Measurements from ENCODE around the gene COPZ1.
A peak's percentile ranks its signal among the peaks of the same experiment; 100 is the strongest.
"Not testable (repeated sequence)": the region's sequence is repeated elsewhere in the genome, so short reads cannot be mapped to it uniquely, and the experiment has no call there.

COPZ1 gene

DNA sequence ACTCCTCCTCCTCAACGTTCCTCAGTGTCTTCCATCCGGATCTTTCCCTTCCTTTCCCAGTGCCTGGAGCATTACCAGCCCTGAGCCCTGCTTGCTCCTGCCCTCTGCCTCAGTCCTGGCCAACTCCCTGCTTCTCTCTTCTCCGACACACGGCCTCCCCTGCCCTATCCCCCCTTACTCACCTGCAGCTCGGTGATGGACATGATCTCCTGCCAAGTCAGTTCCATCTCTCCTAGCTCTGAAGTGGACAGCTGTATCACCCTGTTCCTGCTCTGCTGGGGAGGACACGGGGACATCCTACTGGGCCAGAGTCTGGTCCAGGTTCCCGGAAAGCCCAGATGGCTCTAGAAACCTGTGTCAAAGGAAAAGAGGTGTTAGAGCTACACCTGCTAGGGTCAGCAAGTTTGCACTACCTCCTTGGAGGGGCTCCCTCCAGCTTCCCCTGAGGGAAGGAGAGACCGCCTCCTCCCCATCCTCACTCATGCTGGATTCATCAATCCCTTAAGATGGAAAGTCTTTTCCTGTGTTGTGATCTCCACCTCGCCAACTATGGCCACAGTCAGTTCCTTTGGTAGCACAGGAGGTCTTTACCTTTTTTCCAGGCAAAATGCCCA, 29.9 kb upstream of the COPZ1 start:
- no peak for DNase-seq

DNA sequence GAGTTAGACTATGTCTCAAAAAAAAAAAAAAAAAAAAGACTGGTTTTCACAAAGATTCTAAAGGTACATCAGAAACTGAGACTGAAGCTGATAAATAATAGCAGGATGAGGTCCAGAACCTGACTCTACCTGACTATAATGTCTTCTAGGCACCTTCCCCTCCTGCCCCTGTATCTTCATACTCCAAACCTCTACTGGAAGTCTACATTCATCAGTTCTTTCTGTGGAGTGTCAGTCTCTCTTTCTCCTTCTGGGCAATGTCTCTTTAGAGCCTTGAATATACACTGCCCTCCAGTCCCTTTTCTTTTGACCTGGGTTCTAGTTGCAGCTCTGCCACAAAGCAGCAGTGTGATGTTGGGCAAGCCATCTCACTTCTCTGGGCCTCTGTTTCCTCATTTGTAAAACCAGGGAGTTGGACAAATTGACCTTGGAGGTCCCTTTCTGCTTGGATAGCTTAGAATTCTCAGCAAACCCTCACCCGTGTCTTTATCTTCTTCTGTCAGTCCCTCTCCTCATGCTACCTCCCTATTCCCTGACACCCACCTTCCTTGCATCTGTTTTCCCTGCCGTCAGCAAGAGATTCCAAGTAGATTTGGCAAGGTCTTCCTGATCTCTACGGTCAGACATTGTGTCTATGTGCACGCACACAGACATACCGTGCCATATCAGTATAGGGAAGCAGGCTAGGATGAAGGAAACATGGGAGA, 28.4 kb upstream of the COPZ1 start:
- DNase-seq: no peak

DNA sequence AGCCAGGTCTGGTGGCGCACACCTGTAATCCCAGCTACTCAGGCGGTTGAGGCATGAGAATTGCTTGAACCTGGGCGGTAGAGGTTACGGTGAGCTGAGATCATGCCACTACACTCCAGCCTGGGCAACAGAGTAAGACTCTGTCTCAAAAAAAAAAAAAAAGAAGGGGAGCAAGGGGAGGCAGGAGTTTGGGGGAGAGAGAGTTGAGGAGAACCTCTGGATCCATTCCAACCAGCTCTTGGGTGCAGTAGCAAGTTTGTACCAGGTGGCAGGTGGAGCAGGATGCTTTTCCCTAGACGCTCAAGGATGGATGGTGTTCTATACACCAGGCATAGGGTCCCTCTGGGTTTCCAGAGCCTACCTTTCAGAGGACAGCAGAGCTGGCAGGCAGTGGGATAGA, 26.0 kb upstream of the COPZ1 start:
- DNase-seq: no peak

DNA sequence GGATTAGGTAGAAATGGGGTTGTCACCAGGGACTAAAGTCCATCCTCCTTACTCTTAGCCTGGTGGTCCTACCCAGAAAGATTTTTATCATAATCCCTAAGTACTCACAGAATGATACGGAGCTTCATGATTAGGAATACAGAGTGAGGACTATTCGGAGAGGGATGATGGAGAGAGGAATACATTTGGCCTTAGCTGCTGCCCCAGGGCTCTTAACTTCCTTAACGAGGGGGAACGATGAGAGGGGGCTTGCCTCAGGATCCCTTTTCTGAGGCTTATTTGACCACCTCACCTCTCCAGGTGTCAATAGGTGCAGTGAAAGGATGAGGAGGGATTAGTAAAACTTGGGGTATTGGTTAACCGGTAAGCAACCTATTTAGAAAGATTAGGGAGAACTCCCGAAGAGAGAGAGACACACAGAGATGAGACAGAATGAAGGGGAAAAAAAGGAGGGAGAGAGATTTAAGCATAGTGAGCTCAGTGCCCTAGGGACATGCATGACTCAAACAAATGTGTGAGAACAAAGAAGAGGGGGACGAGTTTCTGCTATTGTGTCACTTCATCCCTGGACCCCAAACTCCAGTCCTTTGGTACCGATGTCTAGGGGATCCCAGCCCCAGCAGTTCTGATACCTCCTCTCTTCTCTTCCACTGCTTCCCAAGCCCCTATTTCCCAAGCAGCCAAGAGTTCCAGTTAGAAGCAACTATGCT, 25.3 kb upstream of the COPZ1 start:
- DNase-seq: no peak

DNA sequence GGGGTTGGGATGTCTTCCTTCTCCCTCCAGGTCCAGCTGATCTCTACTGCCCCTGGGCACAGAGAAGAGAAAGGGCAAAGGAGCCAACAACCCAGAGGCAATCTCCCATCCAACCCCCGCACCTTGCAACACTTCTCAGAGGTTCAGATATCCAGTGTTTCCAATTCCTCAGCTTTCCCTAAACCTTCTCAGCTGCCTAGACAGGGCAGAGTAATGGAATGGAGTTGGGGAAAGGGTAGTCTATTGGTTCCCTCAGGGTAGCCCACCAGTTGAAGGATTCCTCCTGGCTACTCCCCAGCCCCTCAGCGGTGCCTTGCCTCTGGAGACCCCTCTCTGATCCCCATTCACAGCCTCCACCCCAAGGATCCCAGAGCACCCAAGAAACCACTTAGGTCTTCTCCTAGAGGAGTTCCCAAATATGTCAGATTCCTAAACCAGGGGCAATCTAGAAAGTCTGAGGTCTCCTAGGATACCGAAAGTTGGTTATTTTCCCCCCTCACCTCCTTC, 24.7 kb upstream of the COPZ1 start:
- no peak for DNase-seq

DNA sequence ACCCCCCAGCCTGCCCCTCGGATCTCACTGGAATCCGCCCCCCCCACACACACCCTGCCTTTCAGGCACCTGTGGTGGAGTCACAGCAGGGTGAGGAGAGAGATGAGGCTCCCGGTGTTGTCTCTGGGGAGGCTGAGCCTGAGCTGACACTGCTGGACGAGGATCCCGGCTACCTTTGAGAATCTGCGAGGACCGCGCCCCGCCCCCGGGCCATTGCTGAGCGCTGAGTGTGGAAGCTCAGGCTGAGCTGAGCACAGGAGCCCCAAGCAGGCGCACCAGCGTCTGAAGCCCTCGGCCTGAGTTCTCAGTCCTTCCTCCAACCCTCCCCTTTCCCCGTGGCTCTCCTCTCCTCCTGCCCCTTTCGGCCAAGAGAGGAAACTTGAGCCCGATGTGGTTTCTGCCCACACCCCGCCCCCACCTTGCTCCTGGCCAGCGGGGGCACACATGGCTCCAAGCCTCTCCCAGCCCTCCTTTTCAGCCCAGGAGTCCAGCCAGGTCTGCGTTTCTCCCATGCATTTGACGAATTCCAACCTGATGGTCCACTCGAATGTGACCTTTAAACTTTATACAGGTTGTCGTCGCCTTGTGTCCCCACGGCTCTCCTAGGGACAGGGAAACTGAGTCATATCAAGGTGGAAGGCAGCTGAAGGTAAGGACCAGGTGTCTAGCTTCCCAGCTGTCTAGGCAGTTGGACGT, 24.1 kb upstream of the COPZ1 start, which contains the start of gene NFE2:
Gene NFE2, minus strand, starts transcription at position 284 of the 696 bp plus-strand sequence. CDS start 5,767 bp downstream, outside the sequence.
- DNase-seq: peak; percentile 21

DNA sequence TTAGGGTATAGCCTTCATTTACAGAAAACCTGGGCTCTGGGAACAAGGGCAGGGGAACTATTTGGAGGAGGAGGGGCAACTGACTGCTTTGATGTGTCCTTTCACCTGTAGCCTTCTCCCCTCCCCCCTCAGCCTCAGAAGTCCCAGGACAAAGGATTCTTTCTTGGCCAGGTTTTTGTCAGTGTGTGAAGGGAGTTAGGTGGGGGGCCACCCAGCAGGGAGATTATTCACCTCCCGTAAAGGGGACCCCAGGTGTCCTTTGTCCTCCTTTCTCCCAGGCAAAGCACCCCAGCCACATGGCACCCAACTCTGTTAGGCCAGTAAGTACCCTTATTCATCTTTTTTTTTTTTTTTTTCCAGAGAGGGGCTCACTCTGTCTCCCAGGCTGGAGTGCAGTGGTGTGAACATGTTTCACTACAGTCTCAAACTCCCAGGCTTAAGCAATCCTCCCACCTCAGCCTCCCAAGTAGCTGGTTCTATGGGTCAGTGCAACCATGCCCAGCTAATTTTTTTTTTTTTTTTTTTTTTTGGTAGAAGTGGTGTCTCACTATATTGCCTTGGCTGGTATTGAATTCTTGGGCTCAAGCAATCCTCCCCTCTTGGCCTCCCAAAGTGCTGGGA, 23.4 kb upstream of the COPZ1 start:
- DNase-seq: no peak

DNA sequence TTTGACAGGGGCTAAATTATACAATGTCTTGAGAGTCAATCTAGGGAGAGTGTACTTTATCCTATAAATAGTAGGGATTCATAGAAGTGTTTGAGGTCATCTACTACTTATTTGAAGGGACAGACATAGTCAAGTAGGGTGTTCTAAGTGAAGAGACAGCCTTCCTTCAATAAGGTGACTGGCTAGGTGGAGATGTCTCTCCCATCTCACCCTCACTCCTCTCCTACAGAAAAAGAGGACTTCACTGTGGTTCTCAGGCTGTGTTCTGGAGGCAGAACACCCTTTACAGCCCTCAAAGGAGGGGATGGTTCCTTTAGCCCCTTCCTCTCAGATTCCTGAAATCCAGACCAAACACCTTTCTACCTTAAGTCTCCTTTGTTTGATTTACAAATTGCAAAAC, 21.3 kb upstream of the COPZ1 start:
- DNase-seq: no peak

DNA sequence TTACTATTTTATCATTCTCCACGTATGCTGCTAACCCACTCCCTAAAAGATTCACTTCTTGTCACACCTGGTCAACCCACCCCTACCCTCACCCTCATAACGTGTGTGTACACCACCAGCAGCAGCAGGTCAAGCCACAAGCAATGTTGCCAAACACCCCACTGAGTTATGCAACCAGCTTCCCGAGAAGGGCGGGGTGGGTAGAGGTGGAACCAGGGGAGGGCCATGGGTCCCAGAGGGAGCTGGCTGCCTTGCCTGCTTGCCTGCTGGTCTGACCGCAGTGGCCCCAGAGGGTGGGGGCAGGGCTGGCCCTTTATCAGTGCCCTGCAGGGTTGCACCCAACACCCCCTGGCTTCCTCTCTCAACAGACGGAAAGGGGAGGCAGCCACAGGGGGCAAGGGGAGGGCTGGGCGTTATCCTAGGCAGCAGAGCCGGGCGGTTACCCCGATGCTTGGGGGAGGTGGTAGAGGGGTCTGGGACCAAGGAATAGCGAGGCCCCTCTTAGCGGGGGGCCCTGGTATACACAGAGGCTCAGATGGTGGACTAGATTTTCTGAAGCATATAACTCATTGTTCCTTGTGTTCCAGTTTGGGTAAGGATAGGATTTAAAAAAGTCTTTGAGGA, 20.6 kb upstream of the COPZ1 start:
- no peak for DNase-seq

DNA sequence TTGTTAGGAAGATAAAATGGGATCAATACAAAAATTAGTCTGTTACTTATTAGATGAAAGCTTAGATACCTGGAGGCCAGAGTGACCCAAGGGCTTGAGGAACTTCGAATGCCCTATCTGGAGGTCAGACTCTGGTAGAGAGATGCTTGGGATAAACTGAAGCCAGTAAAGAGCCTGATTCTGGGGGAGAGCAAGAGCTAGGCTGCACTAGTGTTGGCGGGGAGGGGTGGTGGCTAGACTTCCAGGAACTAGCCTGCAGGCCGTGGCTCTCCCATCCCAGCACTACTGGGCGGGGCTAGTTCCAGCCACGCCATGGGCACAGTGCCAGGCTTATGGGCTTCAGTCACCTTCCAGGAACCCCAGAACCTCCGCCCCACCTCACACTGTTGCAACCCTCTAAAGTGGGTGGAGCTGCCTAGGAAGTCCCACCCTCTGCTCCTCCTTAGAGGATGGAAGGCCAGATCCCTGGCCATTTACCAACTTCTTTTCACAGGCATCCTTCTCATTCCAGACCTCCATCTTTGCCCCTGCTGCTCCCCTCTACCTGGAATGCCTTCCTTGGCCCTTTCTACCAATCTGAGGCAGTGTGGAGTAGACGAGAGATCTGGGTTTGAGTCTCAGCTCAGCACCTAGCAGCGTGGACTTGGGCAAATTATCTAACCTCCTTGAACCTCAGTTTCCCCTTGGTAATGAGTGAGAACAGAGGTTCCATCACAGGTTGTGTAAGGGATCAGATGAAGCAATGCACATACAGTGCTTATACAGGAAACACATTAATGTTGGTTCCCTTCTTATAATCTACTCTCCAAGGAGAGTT, 17.8 kb upstream of the COPZ1 start:
- peak; percentile 87 for DNase-seq

DNA sequence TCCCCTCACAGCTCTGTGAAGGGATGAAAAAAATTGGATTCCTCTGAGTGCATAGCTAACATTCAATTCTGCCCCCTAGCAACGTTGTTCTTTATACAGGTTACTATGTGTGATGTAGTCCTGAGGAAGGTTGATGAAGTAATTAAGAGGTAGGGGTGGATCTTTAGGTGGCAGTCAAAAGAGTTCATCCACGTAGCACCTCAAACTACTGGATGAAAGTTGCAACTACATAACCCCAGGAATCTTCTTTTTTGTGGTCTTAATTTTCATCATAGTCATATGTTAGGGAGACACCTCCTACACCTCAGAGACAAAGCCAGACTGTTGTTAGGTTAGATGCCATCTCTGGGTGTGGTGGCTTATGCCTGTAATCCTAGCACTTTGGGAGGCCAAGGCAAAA, 13.9 kb upstream of the COPZ1 start:
- DNase-seq: no peak

DNA sequence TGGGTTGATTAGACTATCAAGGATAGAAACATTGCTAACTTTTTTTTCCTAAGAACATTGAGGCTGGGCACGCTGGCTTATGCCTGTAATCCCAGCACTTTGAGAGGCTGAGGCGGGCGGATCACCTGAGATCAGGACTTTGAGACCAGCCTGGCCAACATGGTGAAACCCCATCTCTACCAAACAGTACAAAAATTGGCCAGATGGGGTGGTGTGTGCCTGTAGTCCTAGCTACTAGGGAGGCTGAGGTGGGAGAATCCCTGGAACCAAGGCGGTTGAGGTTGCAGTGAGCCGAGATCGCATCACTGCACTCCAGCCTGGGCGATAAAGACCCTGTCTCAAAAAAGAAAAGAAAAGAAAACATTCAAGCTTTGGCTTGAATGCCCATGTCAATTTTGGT, 12.6 kb upstream of the COPZ1 start:
- not testable (repeated sequence) for DNase-seq

DNA sequence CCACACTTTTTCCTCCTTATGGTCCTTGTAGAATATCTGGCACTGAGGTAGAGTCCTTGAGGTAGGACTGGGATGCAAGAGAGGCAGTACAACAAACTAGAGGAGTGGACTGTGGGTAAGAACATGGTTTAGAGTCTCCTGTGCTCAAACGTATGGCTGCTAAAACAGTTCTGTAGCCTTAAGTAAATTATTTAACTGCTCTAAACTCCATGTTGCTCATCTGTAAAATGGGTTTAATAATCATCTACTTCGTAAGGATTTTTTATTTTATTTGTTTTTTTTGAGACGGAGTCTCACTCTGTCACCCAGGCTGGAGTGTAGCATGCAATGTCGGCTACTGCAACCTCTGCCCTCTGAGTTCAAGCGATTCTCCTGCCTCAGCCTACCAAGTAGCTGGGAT, 3.6 kb upstream of the COPZ1 start:
- DNase-seq: no peak

DNA sequence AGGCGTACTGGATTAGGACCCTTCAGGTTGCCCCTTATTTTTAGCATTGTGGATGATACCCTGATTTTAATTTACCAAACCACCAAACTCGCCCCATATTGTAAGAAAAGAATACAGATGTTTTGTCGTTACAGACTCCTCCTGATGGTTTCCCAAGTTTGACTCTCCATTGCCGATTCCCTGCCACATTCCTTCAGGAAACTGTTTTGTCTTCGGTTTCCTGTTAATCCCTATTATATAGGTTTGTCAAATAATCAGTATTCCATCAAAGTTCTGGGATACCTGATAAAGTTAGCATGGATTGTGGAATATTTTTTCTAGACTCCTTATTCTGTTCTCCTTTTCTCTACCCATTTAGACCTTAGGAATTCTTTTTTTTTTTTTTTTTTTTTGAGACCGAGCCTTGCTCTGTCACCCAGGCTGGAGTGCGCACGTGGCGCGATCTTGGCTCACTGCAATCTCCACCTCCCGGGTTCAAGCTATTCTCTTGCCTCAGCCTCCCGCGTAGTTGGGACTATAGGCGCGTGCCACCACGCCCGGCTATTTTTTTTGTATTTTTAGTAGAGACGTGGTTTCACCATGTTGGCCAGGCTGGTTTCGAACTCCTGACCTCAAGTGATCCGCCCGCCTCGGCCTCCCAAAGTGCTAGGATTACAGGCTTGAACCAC, 645 bp downstream of the COPZ1 start:
- DNase-seq: not testable (repeated sequence)

DNA sequence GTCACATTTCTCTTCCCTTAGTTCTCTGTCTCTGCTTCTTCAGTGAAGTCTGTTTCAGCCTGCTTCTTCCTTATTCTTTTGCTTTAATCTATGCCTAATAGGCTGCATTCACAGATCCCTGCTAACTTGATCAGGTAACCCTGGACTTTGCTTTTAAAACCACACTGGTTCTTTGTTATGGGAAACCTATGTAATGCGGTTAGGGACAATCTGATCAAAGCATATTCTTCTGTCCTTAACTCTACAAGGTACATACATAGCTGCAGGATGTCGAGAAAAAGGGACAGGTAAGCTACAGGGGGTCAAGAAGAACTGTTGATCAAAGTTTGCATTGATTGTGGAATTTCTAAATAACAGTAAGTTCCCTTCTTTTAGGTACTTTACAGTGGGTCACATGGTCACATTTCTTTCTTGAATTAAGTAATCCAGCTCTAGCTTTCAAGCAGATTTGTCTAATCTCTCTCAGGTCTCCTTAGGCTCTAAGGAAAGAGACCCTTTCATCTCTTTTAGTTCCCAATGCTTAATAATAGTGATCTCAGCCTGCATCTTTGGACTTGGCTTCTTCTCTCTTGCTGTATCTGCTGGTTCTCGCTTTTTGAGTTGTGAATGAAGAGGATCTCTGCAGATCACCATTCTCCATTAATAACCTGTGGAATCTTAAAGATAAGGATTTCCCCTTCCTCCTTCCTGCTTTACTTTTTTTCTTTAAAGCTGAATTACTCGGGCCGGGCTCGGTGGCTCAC, 3.8 kb downstream of the COPZ1 start:
- DNase-seq: no peak

DNA sequence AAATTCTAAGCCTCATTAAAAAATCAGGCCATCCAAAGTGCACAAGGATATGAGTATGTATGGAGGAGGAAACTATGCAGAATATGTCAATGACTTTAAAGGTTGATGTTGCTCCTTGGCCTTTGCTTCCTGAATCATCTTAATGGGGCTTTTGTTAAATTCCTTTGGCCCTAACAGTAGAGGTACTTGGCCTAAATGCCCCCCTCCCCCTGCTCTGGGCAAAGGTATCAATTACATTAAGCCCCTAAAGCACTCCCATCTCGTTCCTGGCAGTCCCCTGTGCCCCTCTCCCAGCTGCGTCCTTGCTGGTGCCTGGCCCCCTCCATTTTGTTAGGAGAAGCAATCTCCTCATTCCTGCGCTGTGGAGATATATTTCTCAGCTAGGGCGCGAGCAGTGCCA, 4.8 kb downstream of the COPZ1 start:
- no peak for DNase-seq

DNA sequence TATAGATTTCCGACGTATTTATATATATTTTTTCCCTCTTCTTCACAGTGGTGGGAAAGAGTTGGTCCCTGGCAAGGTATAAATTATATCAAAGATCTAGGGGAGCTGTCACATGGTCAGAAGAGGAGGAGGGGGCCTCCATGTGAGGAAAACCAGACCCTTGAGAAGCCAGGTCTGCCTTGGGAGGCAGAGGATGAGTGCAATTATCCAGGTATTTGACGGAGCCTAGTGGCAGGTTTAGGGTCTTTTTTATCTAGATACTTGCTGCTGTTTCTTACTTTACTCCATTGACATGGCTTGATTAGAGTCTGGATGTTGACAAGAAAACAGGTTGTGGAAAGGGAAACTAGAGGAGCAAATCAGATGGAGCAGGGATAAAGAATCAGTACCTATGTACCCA, 5.5 kb downstream of the COPZ1 start:
- DNase-seq: no peak

DNA sequence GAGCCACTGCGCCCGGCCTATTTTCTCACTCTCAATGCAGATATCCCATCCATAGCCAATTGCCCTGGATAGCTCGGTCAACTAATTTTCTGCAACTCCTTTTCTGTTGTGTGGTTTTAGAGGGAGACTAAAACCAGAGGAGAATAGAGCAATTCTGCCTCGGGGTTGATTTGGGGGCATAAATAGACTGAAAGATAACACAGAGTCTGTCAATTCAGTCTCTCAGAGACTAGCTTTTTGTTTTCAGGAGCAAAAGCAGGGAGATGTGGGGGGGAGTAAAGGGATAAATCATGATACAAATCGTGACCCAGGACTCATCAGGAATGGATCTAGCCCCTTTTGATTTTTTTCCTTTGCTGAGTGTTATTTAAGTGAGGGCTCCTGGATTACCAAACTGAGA, 6.5 kb downstream of the COPZ1 start:
- no peak for DNase-seq

DNA sequence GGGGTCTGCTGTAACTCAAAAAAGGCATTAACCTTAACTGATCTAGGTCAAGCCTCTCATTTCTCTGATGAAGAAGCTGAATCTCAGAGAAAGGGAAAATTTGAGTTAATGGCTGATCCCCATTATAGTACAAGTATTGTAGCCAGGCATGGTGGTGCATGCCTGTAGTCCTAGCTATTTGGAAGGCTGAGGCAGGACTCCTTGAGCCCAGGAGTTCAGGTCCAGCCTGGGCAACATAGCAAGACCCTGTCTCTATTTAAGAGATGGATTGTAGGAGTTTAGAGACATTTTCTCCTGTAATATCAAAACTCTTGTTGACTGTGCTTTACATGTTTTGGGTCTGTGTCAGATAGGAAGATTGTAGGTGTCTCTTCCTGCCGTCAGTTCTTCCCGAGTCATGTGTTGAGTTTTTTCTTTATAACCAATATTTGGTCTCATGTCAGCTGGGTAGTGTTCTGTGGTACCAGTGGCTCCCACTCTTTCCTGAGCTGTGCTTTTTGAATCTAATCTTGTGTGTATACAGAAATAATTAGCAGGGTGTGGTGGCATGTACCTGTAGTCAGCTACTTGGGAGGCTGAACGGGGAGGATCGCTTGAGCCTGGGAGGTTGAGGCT, 8.6 kb downstream of the COPZ1 start:
- DNase-seq: no peak

Measured in DMS153 (cell line).